LHCN-M2 (cell line): ENCODE data around the gene PRSS21. TPM values are rescaled to one million over a fixed set of nuclear protein-coding genes. Genes with fewer than 3 reads are reported as not detected.

Experiments
- DNase-seq: peaks from one replicate; pipeline ENCODE4 v3.0.0-alpha.2; 2012; ENCODE audit warnings: low read depth
- total RNA-seq: library from RNA; depleted of rRNA; stranded (reverse); fragments of >200 nt; gene quantifications from 2 replicates; pipeline ENCODE4 v1.2.3, GENCODE V29; 2014

The PRSS21 gene
- total RNA-seq, 1 experiment from 2014 or later = not detected

- DNase-seq = no peak
Measured at GRCh38 chr16:2779151-2779920, 37.7 kb upstream of the PRSS21 start.

GRCh38 chr16:2779978-2780898, 36.8 kb upstream of the PRSS21 start:
- DNase-seq = no peak

- no peak for DNase-seq
Measured at GRCh38 chr16:2782583-2783351, 34.3 kb upstream of the PRSS21 start.

- DNase-seq = no peak
Measured at GRCh38 chr16:2783581-2784357, 33.3 kb upstream of the PRSS21 start.

- no peak for DNase-seq
Measured at GRCh38 chr16:2784358-2785100, 32.5 kb upstream of the PRSS21 start.

- no peak for DNase-seq
Measured at GRCh38 chr16:2785101-2785991, 31.7 kb upstream of the PRSS21 start.

GRCh38 chr16:2786061-2786825, 30.8 kb upstream of the PRSS21 start:
- no peak for DNase-seq

- DNase-seq = no peak
Measured at GRCh38 chr16:2786826-2787151, 30.2 kb upstream of the PRSS21 start.

- no peak for DNase-seq
Measured at GRCh38 chr16:2787406-2787805, 29.6 kb upstream of the PRSS21 start, which contains the start of gene PRSS33. PRSS33 (minus strand) TSS chr16:2787560; CDS start chr16:2786547, 1,013 bp downstream.

GRCh38 chr16:2787961-2788360, 29.1 kb upstream of the PRSS21 start:
- no peak for DNase-seq

GRCh38 chr16:2790631-2791030, 26.4 kb upstream of the PRSS21 start:
- DNase-seq = no peak

GRCh38 chr16:2791174-2791573, 25.9 kb upstream of the PRSS21 start:
- DNase-seq = no peak

- DNase-seq = no peak
Measured at GRCh38 chr16:2792940-2793339, 24.1 kb upstream of the PRSS21 start.

- no peak for DNase-seq
Measured at GRCh38 chr16:2795395-2796143, 21.5 kb upstream of the PRSS21 start.

- no peak for DNase-seq
Measured at GRCh38 chr16:2798723-2799204, 18.3 kb upstream of the PRSS21 start.

- no peak for DNase-seq
Measured at GRCh38 chr16:2799205-2799858, 17.7 kb upstream of the PRSS21 start.

- DNase-seq = no peak
Measured at GRCh38 chr16:2799859-2800226, 17.2 kb upstream of the PRSS21 start.
